T-helper 22 cell (primary cell): ENCODE measurements around the gene TPMT.
"Not testable (repeated sequence)": the region's sequence is repeated elsewhere in the genome, so short reads cannot be mapped to it uniquely, and the experiment has no call there.

Source experiments
- DNase-seq: peaks from one replicate; pipeline ENCODE4 v3.0.0-alpha.2; 2020; ENCODE audit warnings: low read depth

Gene TPMT

GRCh38 chr6:18154507-18155149 is at the start of gene TPMT:
Gene TPMT, minus strand, starts transcription at chr6:18155077. Its CDS starts 5,950 bp downstream, at chr6:18149127.
- no peak for DNase-seq

GRCh38 chr6:18203786-18204185 is 48.9 kb upstream of the TPMT start:
- no peak for DNase-seq

- no peak for DNase-seq
Measured at GRCh38 chr6:18192026-18192425, 37.1 kb upstream of the TPMT start.

- DNase-seq = no peak
Measured at GRCh38 chr6:18189196-18189595, 34.3 kb upstream of the TPMT start.

GRCh38 chr6:18187701-18188100 is 32.8 kb upstream of the TPMT start:
- no peak for DNase-seq

- DNase-seq = no peak
Measured at GRCh38 chr6:18186540-18187250, 31.8 kb upstream of the TPMT start.

- DNase-seq = no peak
Measured at GRCh38 chr6:18186033-18186432, 31.2 kb upstream of the TPMT start.

GRCh38 chr6:18185624-18186023 is 30.7 kb upstream of the TPMT start:
- no peak for DNase-seq

- DNase-seq = no peak
Measured at GRCh38 chr6:18183766-18184165, 28.9 kb upstream of the TPMT start.

GRCh38 chr6:18182568-18182967 is 27.7 kb upstream of the TPMT start:
- no peak for DNase-seq

GRCh38 chr6:18179770-18180356 is 25.0 kb upstream of the TPMT start:
- DNase-seq = no peak

GRCh38 chr6:18178960-18179615 is 24.2 kb upstream of the TPMT start:
- no peak for DNase-seq

GRCh38 chr6:18177286-18177965 is 22.5 kb upstream of the TPMT start:
- no peak for DNase-seq

- DNase-seq = not testable (repeated sequence)
Measured at GRCh38 chr6:18176198-18176597, 21.3 kb upstream of the TPMT start.

GRCh38 chr6:18171871-18172270 is 17.0 kb upstream of the TPMT start:
- DNase-seq = no peak

- no peak for DNase-seq
Measured at GRCh38 chr6:18168264-18168663, 13.4 kb upstream of the TPMT start.

GRCh38 chr6:18166312-18167036 is 11.6 kb upstream of the TPMT start:
- DNase-seq = no peak

- DNase-seq = no peak
Measured at GRCh38 chr6:18165751-18166150, 10.9 kb upstream of the TPMT start.

GRCh38 chr6:18162401-18162800 is 7.5 kb upstream of the TPMT start:
- DNase-seq = no peak

GRCh38 chr6:18161431-18161830 is 6.6 kb upstream of the TPMT start:
- no peak for DNase-seq

- DNase-seq = no peak
Measured at GRCh38 chr6:18160911-18161310, 6.0 kb upstream of the TPMT start.
